ENCODE measurements around the gene TBCE. TPM values are rescaled to one million over a fixed set of nuclear protein-coding genes. Genes with fewer than 3 reads are reported as not detected.

TBCE gene
- 28.8 and 31.0 TPM in 2 replicates for total RNA-seq (2014; rRNA removed; shearing (Covaris generic))

- DNase-seq = peak; percentile 95
- H3K36me3 ChIP-seq (replicated peaks; ENCODE audit: control insufficient read depth, insufficient read depth, low read length) = no peaks in the 10 kb centered on the region
Observed at GRCh38 chr1:235367000-235367908, at the start of gene TBCE. Gene TBCE, plus strand, starts transcription at chr1:235367427. Its CDS starts 12,623 bp downstream, at chr1:235380050.

GRCh38 chr1:235319255-235319654 lies 48.0 kb upstream of the TBCE start:
- no peak for DNase-seq
- Histone ChIP-seq H3K4me3 (ENCODE audit: insufficient read depth, low read depth, low read length) (no peak overlapping the region), H3K27me3 (ENCODE audit: control insufficient read depth, insufficient read depth, low read length) (no peaks in the 10 kb centered on the region), H3K36me3 (replicated peaks; ENCODE audit: control insufficient read depth, insufficient read depth, low read length) (peaks cover 4% of the 10 kb centered on the region)

More at GRCh38 chr1:235367000-235367908, at the start of gene TBCE:
- Histone ChIP-seq H3K4me3 (ENCODE audit: insufficient read depth, low read depth, low read length) (peak within 1 kb of the TSS; percentile 78), H3K27me3 (ENCODE audit: control insufficient read depth, insufficient read depth, low read length) (no peaks in the 10 kb centered on the region)

GRCh38 chr1:235320521-235321179 lies 46.6 kb upstream of the TBCE start:
- DNase-seq = no peak
- peaks cover 4% of the 10 kb centered on the region for H3K36me3 ChIP-seq (replicated peaks; ENCODE audit: control insufficient read depth, insufficient read depth, low read length)

GRCh38 chr1:235324296-235324695 lies 42.9 kb upstream of the TBCE start:
- no peaks in the 10 kb centered on the region; the same call in 1 of the 2 replicates for H3K36me3 ChIP-seq (replicated peaks; ENCODE audit: control insufficient read depth, insufficient read depth, low read length)

More at GRCh38 chr1:235320521-235321179, 46.6 kb upstream of the TBCE start:
- Histone ChIP-seq H3K27me3 (ENCODE audit: control insufficient read depth, insufficient read depth, low read length) (no peaks in the 10 kb centered on the region), H3K4me3 (ENCODE audit: insufficient read depth, low read depth, low read length) (no peak overlapping the region)

GRCh38 chr1:235325139-235325538 lies 42.1 kb upstream of the TBCE start:
- no peak for DNase-seq
- H3K4me3 ChIP-seq (ENCODE audit: insufficient read depth, low read depth, low read length) = no peak overlapping the region
- H3K36me3 ChIP-seq (replicated peaks; ENCODE audit: control insufficient read depth, insufficient read depth, low read length) = no peaks in the 10 kb centered on the region; the same call in 1 of the 2 replicates
- no peaks in the 10 kb centered on the region for H3K27me3 ChIP-seq (ENCODE audit: control insufficient read depth, insufficient read depth, low read length)

More at GRCh38 chr1:235324296-235324695, 42.9 kb upstream of the TBCE start:
- H3K4me3 ChIP-seq (ENCODE audit: insufficient read depth, low read depth, low read length) = no peak overlapping the region
- no peak for DNase-seq
- no peaks in the 10 kb centered on the region for H3K27me3 ChIP-seq (ENCODE audit: control insufficient read depth, insufficient read depth, low read length)

- no peak for DNase-seq
- H3K27me3 ChIP-seq (ENCODE audit: control insufficient read depth, insufficient read depth, low read length) = no peaks in the 10 kb centered on the region
- H3K4me3 ChIP-seq (ENCODE audit: insufficient read depth, low read depth, low read length) = no peak overlapping the region; the same call in 1 of the 2 replicates
- H3K36me3 ChIP-seq (replicated peaks; ENCODE audit: control insufficient read depth, insufficient read depth, low read length) = no peaks in the 10 kb centered on the region; the same call in 1 of the 2 replicates
Observed at GRCh38 chr1:235325854-235326253, 41.4 kb upstream of the TBCE start.

GRCh38 chr1:235326719-235327558 lies 40.3 kb upstream of the TBCE start:
- Histone ChIP-seq H3K4me3 (ENCODE audit: insufficient read depth, low read depth, low read length) (peak overlapping the region; percentile 97), H3K36me3 (replicated peaks; ENCODE audit: control insufficient read depth, insufficient read depth, low read length) (no peaks in the 10 kb centered on the region; the same call in 1 of the 2 replicates), H3K27me3 (ENCODE audit: control insufficient read depth, insufficient read depth, low read length) (no peaks in the 10 kb centered on the region)
- DNase-seq = peak; percentile 67

GRCh38 chr1:235327559-235328270 lies 39.5 kb upstream of the TBCE start, which contains the start of gene ARID4B:
Gene ARID4B, minus strand, starts transcription at chr1:235328179. Its CDS starts 1,260 bp downstream, at chr1:235326919.
- H3K27me3 ChIP-seq (ENCODE audit: control insufficient read depth, insufficient read depth, low read length) = no peaks in the 10 kb centered on the region
- peak; percentile 95 for DNase-seq
- H3K36me3 ChIP-seq (replicated peaks; ENCODE audit: control insufficient read depth, insufficient read depth, low read length) = no peaks in the 10 kb centered on the region; the same call in 1 of the 2 replicates
- peak within 1 kb of the TSS; percentile 97 for H3K4me3 ChIP-seq (ENCODE audit: insufficient read depth, low read depth, low read length)

- peak within 1 kb of the TSS; percentile 97 for H3K4me3 ChIP-seq (ENCODE audit: insufficient read depth, low read depth, low read length)
- no peaks in the 10 kb centered on the region for H3K27me3 ChIP-seq (ENCODE audit: control insufficient read depth, insufficient read depth, low read length)
- H3K36me3 ChIP-seq (replicated peaks; ENCODE audit: control insufficient read depth, insufficient read depth, low read length) = no peaks in the 10 kb centered on the region; the same call in 1 of the 2 replicates
- DNase-seq = peak; percentile 95
Observed at GRCh38 chr1:235328271-235329138, 38.7 kb upstream of the TBCE start, which contains the start of gene GGPS1. Gene GGPS1, plus strand, starts transcription at chr1:235328570. Its CDS starts 6,695 bp downstream, at chr1:235335265.

GRCh38 chr1:235329139-235329902 lies 37.9 kb upstream of the TBCE start:
- no peak for DNase-seq
- no peaks in the 10 kb centered on the region; the same call in 1 of the 2 replicates for H3K36me3 ChIP-seq (replicated peaks; ENCODE audit: control insufficient read depth, insufficient read depth, low read length)
- H3K27me3 ChIP-seq (ENCODE audit: control insufficient read depth, insufficient read depth, low read length) = no peaks in the 10 kb centered on the region
- H3K4me3 ChIP-seq (ENCODE audit: insufficient read depth, low read depth, low read length) = peak overlapping the region; percentile 74

GRCh38 chr1:235330918-235331285 lies 36.3 kb upstream of the TBCE start:
- Histone ChIP-seq H3K4me3 (ENCODE audit: insufficient read depth, low read depth, low read length) (no peak overlapping the region), H3K36me3 (replicated peaks; ENCODE audit: control insufficient read depth, insufficient read depth, low read length) (no peaks in the 10 kb centered on the region; the same call in 1 of the 2 replicates), H3K27me3 (ENCODE audit: control insufficient read depth, insufficient read depth, low read length) (no peaks in the 10 kb centered on the region)
- DNase-seq = no peak

- Histone ChIP-seq H3K36me3 (replicated peaks; ENCODE audit: control insufficient read depth, insufficient read depth, low read length) (no peaks in the 10 kb centered on the region; the same call in 1 of the 2 replicates), H3K27me3 (ENCODE audit: control insufficient read depth, insufficient read depth, low read length) (no peaks in the 10 kb centered on the region), H3K4me3 (ENCODE audit: insufficient read depth, low read depth, low read length) (no peak overlapping the region)
- DNase-seq = no peak
Observed at GRCh38 chr1:235331401-235331800, 35.8 kb upstream of the TBCE start.
